HG02623 (cell line): Measurements from ENCODE around the gene CDKN2AIP.
"Not testable (repeated sequence)": the region's sequence is repeated elsewhere in the genome, so short reads cannot be mapped to it uniquely, and the experiment has no call there.

Source experiments
- ATAC-seq: cut with Tn5 transposase; IDR thresholded peaks from one replicate; pipeline ENCODE4 v1.9.1; 2021; ENCODE audit warnings: moderate library complexity; ENCODE audit not compliant: unreplicated experiment

Gene CDKN2AIP

DNA sequence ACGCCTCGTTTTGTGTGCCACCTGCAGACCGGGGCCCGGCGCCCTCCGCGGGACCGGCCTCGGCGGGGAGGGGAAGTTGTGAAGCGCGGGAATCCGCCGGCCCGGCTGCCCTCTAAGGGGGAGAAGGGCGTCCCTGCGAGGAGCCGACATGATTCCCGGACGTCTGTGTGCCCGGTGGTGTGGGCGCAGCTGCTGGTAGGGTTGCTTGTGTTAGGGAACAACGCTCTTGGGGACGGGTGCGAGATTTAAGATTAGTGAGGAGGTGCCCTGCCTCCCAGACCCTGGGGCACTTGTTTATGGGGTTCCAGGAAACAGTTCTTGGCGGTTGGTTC, 627 bp downstream of the CDKN2AIP start:
- ATAC-seq = peak; percentile 0

DNA sequence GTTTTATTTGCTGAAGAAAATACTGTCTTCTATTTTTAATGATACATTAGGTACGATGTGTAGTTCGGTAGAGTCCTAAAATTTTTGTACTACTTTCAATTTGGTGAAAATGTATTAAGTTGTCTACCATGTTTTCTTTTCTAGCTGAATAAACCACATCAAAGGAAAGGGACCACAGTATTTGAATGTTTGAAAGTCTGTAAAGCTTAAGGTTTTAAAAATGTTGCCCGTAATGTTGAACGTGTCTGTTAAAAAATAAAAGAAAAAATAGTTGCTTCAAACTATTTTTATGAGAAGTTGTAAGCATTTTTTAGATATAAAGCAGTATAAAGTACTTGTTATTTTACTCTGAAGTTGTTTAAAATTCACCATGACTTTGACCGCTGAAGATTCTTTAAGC, 3.2 kb downstream of the CDKN2AIP start:
- ATAC-seq = no peak

DNA sequence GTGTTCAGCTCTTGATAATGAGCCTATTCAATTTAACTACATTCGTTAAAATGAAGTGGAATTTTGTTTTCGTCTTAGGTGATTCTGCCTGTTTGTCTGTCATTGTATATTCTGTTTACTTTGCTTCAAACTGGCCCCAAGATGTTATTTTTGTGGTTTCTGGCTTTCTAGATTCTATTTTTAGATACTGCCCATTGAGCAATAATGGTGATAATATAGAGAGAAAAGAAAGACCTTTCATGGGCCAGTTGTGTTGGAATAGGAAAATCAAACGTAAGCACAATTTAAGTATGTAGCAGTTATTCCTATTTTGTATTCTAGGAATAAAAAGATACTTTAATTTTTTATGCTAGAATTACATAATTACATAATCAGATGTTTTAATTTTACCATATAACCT, 4.0 kb downstream of the CDKN2AIP start:
- no peak for ATAC-seq

DNA sequence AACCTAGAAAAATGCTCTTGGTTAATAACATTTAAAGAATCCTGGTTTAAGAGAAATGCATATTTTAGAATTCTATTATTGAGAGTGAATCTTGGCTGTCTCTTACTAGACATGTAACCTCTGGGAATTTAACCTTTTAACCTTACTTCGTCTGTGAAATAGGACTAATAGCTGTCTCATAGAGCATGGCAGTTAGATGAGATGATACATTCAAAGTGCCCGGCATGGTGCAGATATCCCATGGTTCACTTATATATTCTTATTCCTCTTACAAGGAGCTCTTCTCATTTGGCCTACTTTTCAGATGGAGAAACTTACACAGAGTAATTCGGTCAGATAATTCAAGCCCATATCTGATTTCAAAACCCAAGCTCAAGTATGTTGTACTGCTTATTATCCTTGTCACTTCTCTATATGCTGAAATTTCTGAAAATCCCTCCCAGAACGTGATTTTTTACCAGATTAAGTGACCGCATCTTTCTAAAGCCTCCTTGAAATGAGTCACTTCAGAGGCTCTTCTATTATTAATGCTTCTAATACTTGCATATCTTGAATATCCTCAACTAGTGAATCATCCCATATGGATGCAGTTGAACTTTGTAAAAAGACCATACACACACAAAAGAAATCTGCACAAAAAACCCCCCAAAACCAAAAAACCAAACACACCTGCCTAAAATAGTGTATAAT, 4.9 kb downstream of the CDKN2AIP start:
- no peak for ATAC-seq

DNA sequence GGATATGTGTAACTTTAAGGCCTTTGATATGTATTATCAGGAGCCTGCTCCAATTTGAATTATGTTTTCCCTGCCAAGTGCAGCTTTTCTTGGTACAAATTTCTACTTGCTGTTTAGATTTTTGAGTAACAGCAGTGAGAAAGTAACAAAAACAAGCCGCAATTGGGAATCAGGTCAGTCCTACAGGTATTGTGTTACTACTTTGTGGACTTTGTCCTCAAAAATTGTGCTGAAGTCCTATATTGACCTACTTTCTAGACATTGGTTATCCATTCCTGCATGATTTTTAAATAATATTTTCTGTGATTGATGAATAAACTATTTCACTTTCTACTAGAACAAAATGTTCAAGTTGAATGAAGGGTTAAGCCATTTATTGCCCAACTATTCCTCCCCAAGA, 5.7 kb downstream of the CDKN2AIP start:
- no peak for ATAC-seq

DNA sequence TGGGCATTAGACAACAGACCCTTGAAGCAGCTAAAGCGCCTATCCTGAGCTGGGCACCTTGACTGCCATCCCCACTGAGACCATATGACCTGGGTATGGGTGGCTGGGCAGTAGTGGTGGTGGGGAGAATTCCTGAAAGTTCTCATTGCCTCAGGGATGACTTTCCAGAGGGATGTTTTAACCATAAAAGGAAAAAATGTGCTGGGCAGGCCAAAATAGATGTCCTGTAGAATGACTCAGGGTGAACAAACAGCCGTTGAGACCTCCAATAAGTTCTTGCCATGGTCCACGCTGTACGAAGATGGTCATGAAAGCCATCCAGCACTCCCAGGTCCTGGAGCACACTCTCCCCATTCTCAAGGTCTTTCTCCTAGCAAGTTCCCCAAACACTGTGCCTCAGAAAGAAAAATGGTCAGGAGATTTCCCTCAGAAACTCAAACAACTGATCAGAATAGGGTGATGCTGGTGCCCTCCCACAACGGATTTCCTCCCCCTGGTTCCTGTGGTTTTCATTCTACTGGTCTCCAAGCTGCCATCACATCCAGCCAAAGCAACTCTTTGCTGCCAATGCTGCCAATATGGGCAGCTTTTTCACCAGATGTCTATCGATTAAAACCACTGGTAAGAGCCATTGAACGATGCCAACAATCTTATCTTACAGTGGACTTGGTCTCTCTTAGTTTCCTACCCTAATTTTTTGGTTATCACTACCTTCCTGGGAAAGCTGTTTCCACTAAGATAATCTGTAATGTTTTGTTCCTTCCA, 11.2 kb downstream of the CDKN2AIP start:
- no peak for ATAC-seq

DNA sequence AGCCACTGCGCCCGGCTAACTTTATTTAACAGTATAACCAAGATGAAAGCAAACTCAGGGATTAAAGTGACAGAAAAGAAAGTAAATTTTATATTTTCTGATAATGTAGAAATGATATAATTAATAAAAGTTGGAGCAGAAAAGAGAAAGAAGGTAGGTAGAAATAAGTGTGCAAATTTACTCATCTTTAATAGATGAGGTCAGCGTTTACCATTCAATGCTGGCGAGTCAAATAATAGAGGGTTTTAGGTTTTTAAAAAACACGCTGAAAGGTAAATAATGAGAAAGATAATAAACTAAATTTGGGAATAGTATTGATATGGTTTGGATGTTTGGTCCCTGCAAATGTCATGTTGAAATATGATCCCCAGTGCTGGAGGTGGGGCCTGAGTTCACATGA, 13.6 kb downstream of the CDKN2AIP start:
- no peak for ATAC-seq

DNA sequence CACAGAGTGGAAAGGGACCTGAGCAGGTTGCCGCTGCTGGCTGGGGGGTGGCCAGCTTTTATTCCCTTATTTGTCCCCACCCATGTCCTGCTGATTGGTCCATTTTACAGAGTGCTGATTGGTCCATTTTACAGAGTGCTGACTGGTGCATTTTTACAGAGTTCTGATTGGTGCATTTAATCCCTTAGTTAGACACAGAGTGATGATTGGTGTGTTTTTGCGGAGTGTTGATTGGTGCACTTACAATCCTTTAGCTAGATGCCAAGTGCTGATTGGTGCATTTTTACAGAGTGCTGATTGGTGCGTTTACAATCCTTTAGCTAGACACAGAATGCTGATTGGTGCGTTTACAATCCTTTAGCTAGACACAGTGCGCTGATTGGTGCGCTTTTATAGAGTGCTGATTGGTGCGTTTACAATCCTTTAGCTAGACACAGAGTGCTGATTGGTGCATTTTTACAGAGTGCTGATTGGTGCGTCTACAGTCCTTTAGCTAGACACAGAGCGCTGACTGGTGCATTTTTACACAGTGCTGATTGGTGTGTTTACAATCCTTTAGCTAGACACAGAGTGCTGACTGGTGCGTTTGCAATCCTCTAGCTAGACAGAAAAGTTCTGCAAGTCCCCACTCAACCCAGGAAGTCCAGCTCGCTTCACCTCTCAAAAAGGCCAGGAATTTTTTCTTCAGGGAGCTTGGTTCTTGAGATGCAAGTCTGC, 19.6 kb downstream of the CDKN2AIP start:
- not testable (repeated sequence) for ATAC-seq

DNA sequence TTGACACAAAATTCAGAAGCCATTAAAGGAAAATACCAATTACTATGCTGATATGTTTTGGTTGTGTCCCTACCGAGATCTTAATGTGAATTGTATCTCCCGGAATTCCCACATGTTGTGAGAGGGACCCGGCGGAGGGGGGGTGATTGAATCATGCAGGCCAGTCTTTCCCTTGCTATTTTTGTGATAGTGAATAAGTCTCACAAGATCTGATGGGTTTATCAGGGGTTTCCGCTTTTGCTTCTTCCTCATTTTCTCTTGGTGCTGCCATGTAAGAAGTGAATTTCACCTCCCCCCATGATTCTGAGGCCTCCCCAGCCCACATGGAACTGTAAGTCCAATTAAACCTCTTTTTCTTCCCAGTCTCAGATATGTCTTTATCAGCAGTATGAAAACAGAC, 21.4 kb downstream of the CDKN2AIP start:
- ATAC-seq = not testable (repeated sequence)

DNA sequence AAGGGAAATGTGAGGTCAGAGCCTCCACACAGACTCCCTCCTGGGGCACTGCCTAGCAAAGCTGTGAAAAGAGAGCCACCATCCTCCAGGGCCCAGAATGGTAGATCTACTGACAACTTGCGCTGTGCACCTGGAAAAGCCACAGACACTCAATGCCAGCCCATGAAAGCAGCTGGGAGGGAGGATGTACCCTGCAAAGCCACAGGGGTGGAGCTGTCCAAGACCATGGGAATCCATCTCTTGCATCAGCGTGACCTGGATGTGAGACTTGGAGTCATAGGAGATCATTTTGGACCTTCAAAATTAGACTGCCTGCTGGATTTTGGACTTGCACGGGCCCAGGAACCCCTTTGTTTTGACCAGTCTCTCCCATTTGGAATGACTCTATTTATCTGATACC, 22.8 kb downstream of the CDKN2AIP start:
- no peak for ATAC-seq

DNA sequence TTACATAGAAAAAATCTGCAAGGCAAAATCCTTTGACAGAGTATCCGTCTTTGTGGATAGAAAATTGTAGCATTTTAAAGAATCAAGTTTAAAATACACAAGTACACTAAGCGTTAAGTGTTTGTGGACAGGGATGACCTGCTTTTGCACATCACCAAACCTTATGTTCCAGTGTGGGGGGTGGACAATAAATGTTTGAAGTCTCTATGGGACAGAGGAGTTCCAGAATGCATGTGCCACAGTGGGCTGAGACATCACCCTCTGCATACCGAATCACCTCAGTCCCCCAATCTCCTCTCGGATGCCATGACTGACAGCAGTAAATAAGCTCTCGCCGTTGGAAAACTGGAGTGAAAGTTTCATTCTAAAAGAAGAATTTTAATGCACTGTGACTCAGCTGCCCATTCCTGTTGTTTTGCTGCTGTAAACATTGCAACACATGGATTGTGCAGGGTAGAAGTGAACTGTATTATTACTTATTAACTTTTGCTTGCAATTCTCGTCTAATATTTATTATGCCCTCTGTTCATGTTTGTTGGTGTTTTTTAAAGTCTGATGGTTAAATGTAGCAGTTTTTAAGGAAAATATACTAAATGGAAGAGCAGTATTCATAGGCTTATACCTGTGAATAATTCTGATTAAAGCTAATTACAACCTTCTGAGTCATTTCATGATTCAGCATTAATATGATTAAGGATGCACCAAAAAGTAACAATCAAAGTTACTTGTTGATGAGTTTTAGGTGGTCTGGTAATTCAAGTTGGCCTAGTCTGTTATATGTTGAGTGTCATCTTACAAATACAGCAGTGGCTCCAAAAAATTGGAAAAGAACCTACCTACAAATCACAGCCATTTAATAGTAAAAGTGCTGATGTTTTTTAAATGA, 24.0 kb downstream of the CDKN2AIP start:
- no peak for ATAC-seq

DNA sequence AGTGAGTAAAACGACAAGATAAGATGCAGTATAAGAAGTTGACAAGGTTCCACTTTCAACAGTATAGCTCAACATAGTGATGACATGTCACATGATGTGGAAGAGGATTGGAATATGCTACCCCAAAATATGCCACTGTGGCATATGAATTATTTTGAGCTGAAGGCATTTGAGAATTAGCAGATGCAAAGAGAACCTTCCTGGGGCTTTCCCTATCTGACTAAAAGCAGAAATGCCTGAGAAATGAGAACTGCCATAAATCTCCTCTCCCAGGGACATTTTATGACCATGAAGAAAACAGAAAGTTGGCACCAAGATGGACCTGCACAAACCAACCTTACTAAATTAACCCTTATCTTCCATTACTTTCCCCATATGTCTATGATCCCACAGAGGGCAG, 24.8 kb downstream of the CDKN2AIP start:
- no peak for ATAC-seq

DNA sequence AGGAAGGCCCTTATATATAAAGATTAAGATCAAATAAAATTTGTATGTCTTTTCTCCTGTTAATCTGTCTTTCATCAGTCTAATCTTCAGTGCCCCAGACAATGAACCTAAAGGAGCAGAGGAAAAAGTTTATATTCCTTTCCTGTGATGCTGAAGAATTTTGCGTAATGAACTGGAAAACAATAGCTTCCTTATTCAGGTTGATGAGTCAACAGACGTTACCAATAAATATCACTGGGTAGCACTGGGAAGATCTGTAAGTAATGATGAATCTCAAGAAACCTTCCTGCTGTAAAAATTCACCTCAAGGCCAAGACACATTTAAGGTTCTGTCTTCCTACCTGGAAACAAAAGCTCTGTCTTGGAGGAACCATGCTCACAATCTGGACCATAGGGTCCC, 25.5 kb downstream of the CDKN2AIP start:
- no peak for ATAC-seq

DNA sequence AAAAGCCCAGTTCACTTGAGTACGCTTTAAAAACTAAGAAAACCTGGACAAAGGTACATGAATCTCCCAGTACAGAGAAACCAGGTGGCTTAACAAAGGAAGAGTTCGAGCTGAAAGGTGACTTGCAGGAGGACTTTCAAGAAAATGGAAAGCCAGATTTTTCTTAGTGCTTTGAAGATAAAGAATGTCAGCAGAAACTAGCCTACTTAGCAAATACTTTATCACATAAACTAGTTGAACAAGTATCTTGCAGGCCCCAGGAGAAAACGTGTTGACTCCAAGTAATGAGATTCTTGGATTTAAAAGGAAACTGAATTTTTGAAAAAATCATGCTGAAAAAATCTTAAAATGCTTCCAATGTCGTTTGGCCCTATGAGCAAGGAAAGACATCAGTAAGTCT, 26.4 kb downstream of the CDKN2AIP start:
- no peak for ATAC-seq

DNA sequence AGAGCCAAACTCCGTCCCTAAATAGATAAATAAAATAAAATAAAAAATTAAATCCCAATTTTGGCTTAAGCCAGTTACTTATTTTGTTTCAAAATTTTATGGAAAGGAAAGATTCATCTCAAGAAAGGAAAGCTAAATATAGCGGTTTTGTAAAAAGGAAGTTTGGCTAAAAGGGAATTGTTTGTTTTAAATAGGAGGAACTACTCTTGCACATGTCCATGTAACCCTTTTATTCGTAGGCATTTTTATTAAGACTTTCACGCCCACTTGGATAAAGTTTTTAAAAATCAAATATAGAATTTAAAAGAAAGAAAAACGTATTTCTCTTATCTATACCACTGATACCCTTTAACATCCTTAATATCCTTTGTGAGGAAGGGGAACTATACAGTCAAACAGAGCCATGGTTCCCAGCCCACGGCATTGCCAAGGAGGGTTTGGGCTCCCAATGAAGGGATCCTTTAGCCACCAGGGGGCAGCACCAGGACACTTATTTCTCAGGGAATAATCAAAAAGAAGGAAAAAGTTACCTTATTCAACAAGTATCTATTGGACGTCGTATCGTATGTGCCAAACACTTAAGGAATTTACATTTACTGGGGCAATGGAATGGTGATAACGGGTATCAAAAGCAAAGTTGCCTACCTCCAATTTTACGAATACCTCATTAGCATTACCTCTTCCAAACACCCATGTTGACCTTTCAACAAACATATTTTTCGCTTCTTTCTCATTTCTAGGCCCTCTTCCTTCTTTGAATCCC, 27.7 kb downstream of the CDKN2AIP start:
- peak; percentile 87 for ATAC-seq

DNA sequence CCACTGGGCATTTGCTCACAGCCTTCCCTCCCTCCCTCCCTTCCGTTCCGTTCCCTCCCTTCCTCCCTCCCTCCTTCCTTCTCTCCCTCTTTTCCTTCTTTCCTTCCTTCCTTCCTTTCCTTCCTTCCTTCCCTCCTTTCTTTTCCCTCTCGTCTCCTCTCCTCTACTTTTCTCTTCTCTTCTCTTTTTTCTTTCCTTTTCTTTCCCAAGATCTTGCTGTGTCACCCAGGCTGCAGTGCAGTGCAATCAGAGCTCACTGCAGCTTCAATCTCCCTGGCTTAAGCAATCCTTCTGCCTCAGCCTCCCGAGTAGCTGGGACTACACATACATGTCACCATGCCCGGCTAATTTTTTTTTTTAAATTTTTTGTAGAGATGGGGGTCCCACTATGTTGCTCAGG, 33.7 kb downstream of the CDKN2AIP start:
- no peak for ATAC-seq

DNA sequence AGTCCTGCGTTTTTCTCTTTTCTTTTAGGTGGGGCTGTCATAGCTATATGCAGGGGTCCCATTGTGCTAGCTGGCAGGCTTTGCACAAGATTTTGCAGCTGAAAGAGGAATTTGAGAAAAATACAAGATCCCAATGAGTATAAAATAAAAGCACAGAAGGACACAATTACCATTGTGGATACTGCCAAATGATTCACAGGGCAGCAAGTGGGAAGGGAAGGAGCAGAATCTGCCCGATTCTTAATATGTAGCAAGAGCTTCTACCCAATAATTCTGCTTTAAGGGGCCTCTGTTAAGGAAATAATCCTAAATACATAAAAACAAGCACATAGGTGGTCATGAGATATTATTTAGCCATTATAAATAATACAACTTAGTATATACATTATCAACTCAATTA, 34.5 kb downstream of the CDKN2AIP start:
- no peak for ATAC-seq

DNA sequence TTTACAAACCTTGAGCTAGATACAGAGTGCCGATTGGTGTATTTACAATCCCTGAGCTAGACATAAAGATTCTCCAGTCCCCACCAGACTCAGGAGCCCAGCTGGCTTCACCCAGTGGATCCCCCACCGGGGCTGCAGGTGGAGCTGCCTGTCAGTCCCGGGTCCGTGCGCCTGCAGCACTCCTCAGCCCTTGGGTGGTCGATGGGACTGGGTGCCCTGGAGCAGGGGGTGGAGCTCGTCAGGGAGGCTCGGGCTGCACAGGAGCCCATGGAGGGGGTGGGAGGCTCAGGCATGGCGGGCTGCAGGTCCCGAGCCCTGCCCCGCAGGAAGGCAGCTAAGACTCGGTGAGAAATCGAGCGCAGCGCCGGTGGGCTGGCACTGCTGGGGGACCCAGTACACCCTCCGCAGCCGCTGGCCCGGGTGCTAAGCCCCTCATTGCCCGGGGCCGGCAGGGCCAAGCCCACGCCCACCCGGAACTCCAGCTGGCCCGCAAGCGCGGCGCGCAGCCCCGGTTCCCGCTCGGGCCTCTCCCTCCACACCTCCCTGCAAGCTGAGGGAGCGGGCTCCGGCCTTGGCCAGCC, 38.2 kb downstream of the CDKN2AIP start:
- not testable (repeated sequence) for ATAC-seq

DNA sequence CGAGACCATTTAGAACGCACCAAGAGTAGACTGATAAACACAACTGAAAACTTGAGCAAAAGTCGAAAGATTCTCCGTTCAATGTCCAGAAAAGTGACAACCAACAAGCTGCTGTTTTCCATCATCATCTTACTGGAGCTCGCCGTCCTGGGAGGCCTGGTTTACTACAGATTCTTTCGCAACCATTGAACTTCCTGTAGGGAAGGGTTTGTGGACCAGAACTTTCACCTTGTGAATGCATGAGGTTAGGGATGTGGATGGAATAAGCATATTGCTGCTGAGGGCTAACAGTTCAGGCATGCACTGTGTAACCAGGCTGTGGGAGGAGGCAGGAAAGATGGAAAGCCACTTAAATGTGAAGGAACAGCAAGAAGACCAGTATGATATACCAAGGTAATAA, 39.6 kb downstream of the CDKN2AIP start:
- no peak for ATAC-seq
